Measurements from ENCODE around the gene INS. TPM values are rescaled to one million over a fixed set of nuclear protein-coding genes. Genes with fewer than 3 reads are reported as not detected.
A peak's percentile ranks its signal among the peaks of the same experiment; 100 is the strongest.

Gene INS
- total and polyA plus RNA-seq, 2 of the 8 experiments (the other 6 are each of a cell fraction or from before 2014, with no cell fraction given) = not detected

- Histone ChIP-seq H4K5ac (ENCODE audit: insufficient read length, low read depth, low read length) (no peak overlapping the region), H4K91ac (replicated peaks; ENCODE audit: insufficient read length, low read length) (no peak overlapping the region), H2BK20ac (ENCODE audit: low read length) (no peak overlapping the region; the same call in 1 of the 2 replicates), H3K9me3 (ENCODE audit: insufficient read depth in 2 of 2, low read depth in 1 of 2, low read length in 1 of 2) (no peaks in the 10 kb centered on the region), H3K36me3 (ENCODE audit: control insufficient read depth in 2 of 4, insufficient read depth in 4 of 4, low read length in 3 of 4) (peaks cover 0 to 3% (median 0%) of the 10 kb centered on the region in 4 experiments; a peak in 1 of 8 replicates), H3K4ac (replicated peaks; ENCODE audit: insufficient read length, low read depth, low read length) (no peak overlapping the region), H3K56ac (replicated peaks; ENCODE audit: insufficient read length, low read depth, low read length) (no peak overlapping the region), H2BK5ac (ENCODE audit: low read depth, low read length) (no peak overlapping the region), H3K14ac (ENCODE audit: insufficient read length) (no peak overlapping the region), H3K79me2 (ENCODE audit: control insufficient read depth in 1 of 2, insufficient read depth in 2 of 2, low read length in 2 of 2) (no peaks in the 10 kb centered on the region), H3K23me2 (ENCODE audit: low read depth, low read length) (peaks cover 11% of the 10 kb centered on the region; the same call in 1 of the 2 replicates), H2BK15ac (ENCODE audit: low read length) (peak overlapping the region; percentile 72; the same call in 1 of the 2 replicates), H3K4me3 (ENCODE audit: extremely low read depth in 1 of 4, insufficient read depth in 2 of 4, low read depth in 3 of 4, low read length in 4 of 4) (peak overlapping the region; percentile 26 to 65 (median 30)), H2BK12ac (ENCODE audit: low read depth, low read length) (no peak overlapping the region), H3K4me1 (replicated peaks in 1 of 4; ENCODE audit: control insufficient read depth in 3 of 4, insufficient read depth in 4 of 4, low read length in 3 of 4) (peaks cover 0 to 12% (median 7%) of the 10 kb centered on the region in 4 experiments; a peak in 6 of 7 replicates), H4K20me1 (replicated peaks in 1 of 2; ENCODE audit: control insufficient read depth in 1 of 2, insufficient read depth in 2 of 2, low read length in 2 of 2) (peaks cover 9 to 16% of the 10 kb centered on the region in 2 experiments), H3K9ac (replicated peaks in 1 of 4; ENCODE audit: extremely low read depth in 1 of 4, low read depth in 3 of 4, low read length in 3 of 4) (no peak overlapping the region), H3K18ac (ENCODE audit: extremely low read depth, low read length) (peak overlapping the region; percentile 32), H2AFZ (ENCODE audit: low read length) (no peak overlapping the region), H3K23ac (ENCODE audit: insufficient read length) (no peak overlapping the region), H4K8ac (ENCODE audit: extremely low read depth, insufficient read depth, low read length) (no peak overlapping the region; the same call in 1 of the 2 replicates), H2AK5ac (ENCODE audit: low read depth, low read length) (no peak overlapping the region), H3K79me1 (ENCODE audit: low read depth, low read length) (no peaks in the 10 kb centered on the region), H3K27ac (ENCODE audit: low read depth, low read length) (no peak overlapping the region), H3K27me3 (replicated peaks in 1 of 4; ENCODE audit: control insufficient read depth in 3 of 4, extremely low read depth in 1 of 4, insufficient read depth in 3 of 4, low read length in 3 of 4) (peaks cover 52 to 86% (median 76%) of the 10 kb centered on the region in 4 experiments), H2BK120ac (replicated peaks; ENCODE audit: low read depth, low read length) (no peak overlapping the region), H3K4me2 (ENCODE audit: insufficient read depth in 1 of 2, low read depth in 2 of 2, low read length in 2 of 2) (peak overlapping the region; percentile 54 to 87)
- CTCF ChIA-PET (ENCODE audit: partially characterized antibody) = interaction anchor here (0.9 to 12.3 kb wide), 11 partner anchors 14 to 330 kb away, joined by 3 to 170 read pairs (median 4); no protein-coding TSS in a partner anchor
- TF ChIP-seq EZH2 (IDR thresholded peaks at IDR 0.05; ENCODE audit: low read depth, low read length, severe bottlenecking) = peak; percentile 44
- TF ChIP-seq RXRA (IDR thresholded peaks at IDR 0.05; ENCODE audit: insufficient read depth, low read depth, low read length) = no peak
- TF ChIP-seq E2F6 (IDR thresholded peaks at IDR 0.05) = no peak
- no peak for TF ChIP-seq BCL11A (IDR thresholded peaks at IDR 0.05; ENCODE audit: low read depth in 2 of 2, low read length in 2 of 2)
- no peak for TF ChIP-seq ATF3 (IDR thresholded peaks at IDR 0.05; ENCODE audit: insufficient read depth, low read depth, low read length)
- no peak for TF ChIP-seq SIX5 (IDR thresholded peaks at IDR 0.05; ENCODE audit: low read depth, low read length)
- peak; percentile 32 for TF ChIP-seq KDM4A (IDR thresholded peaks at IDR 0.05; ENCODE audit: low read depth, low read length, severe bottlenecking)
- POLR2A ChIA-PET (ENCODE audit: partially characterized antibody) = interaction anchor here (0.9 kb wide), 2 partner anchors 10 to 41 kb away, joined by 3 to 5 read pairs; no protein-coding TSS in a partner anchor
- FAIRE-seq (no peak), DNase-seq (ENCODE audit: low read depth in 1 of 2, low spot score in 2 of 2) (peak in 1 of 2 experiments; percentile 82)
- 4% methylated on average over 15 of the region's 50 CpGs; no CpG with 5 or more reads in 1 of the 2 experiments for WGBS, 2 experiments (ENCODE audit: extremely low coverage in 1 of 2, insufficient coverage in 1 of 2, insufficient read length in 1 of 2, insufficient replicate concordance in 2 of 2, low coverage in 1 of 2, low lambda C conversion rate in 2 of 2, missing lambda C conversion rate in 1 of 2)
Measured at GRCh38 chr11:2137202-2138067, 23.6 kb downstream of the INS start.

All from H1 (cell line).